Stimulated activated CD8-positive, alpha-beta memory T cell treated with anti-CD3 and anti-CD28 coated beads, Interleukin-7, amount 100 ng/mL, for 48 hours (primary cell): ENCODE results near the gene MRPS23.
A peak's percentile ranks its signal among the peaks of the same experiment; 100 is the strongest.

Experiments
- DNase-seq, 2 donors: peaks; one replicate each; pipeline ENCODE4 v3.0.0-alpha.2; 2020; ENCODE audit warnings: low read depth in 1 of 2; ENCODE audit errors: extremely low read depth in 1 of 2

Gene MRPS23

DNA sequence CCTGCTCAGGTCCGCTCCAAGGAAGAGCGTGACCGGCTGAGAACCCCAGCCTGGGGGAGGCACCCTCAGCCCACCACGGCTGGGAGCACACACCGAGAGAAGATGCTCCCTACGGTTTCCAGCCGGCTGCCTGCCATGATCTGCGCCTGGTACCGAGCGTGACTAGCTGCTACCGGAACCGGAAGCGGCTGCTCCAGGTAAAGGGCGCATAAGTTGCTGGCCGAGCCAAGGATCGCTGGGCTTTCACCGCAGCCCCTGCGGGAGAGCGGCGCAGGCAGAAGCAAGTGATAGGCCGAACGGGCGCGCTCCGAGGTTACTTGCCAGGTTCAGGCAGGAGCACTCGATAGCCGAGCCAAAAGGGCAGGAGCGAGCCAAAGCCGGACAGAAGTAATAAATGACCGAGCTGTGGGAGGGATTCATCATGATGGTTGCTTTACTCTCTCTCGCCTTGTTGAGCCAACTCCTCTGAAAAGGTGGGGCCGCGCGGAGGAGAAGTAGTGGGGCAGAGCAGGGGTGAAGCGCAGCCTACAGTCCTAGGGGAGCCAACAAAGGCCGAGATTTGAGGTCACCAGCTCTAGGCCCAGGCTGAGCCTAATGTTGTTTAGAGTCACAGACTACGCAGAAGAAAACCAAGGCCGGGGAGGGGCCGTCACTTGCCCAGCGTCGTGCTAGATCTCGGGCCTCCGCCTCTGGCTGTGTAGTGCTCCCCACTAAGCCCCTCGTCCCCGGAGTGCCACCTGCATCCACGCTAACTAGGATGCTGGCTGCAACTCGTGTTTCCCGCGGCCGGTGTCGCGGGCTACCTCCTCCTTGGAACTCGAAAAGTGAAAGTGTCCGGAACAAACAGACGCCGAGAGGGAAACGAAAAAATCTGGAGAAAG lies at the start of gene MRPS23:
Gene MRPS23 (minus strand): TSS at position 171 of the 881 bp plus-strand sequence. CDS start 34 bp downstream, at position 137.
- peak; percentile 91 to 96 for DNase-seq

GRCh38 chr17:57899391-57899790 lies 49.5 kb upstream of the MRPS23 start:
- DNase-seq = no peak

DNA sequence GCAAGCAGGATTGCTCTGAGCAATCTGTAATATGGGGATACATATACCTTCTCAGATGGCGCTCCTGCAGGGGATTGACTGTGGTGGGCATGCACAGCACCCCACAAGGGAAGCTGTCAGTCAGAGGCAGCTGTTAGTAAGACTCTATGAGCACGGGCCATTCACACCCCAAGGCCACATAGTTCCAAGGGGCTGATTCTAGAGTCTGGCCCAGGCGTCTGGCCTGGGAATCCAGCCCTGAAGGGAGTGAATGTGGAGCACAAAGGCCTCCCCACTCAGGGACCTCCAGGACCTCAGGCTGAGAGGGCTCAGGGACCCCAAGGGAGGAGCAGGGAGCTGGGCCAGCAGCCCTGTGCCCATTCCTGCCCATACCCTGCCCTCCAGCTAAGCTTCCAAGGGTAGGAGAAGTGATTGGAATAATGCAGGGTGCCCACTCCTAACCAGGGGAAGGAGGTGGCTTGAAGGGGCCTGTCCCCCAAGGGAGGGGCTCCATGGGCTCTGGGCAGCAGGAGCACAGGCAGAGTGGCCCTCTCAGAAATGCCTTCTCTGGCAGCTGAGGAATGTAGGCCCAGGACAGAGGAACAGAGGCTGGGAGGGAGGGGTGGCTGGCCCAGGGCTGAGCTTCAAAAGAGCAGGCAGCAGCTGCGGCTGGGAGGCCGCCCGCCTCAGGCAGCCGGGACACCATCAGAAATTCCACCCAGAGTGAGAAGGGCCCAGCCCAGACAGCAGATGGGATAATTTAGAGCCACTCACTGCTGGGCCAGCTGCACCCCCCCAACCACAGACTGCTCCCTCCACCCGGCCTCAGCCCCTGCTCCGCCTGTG lies 48.9 kb upstream of the MRPS23 start:
- no peak for DNase-seq

GRCh38 chr17:57895382-57896060 lies 45.7 kb upstream of the MRPS23 start:
- DNase-seq = no peak

- DNase-seq = no peak
Observed at GRCh38 chr17:57894848-57895247, 45.0 kb upstream of the MRPS23 start.

GRCh38 chr17:57892820-57893595 lies 43.2 kb upstream of the MRPS23 start:
- DNase-seq = no peak

GRCh38 chr17:57892146-57892819 lies 42.4 kb upstream of the MRPS23 start:
- peak; percentile 52 to 59 for DNase-seq

- no peak for DNase-seq
Observed at GRCh38 chr17:57890857-57891232, 41.0 kb upstream of the MRPS23 start.

- DNase-seq = no peak
Observed at GRCh38 chr17:57889892-57890856, 40.3 kb upstream of the MRPS23 start.

- no peak for DNase-seq
Observed at GRCh38 chr17:57889252-57889651, 39.4 kb upstream of the MRPS23 start.

GRCh38 chr17:57888311-57889216 lies 38.7 kb upstream of the MRPS23 start:
- no peak for DNase-seq

DNA sequence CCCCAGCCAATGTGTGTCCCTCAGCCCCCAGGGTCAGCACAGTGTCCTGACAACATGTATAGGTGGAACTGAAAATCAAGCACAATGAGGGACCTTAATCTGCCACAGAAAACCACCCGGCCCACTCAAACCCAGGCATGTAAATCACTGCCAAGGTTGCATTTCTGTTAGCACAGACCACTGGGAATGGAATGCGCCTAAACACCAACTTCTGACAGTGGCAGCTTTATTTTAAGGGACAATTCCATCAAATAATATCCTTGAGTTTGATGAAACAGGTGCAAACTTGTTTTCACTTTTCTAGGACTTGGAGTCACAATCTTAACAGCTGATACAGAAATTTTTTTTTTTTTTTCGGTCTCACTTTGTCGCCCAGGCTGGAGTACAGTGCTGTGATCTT lies 37.3 kb upstream of the MRPS23 start:
- no peak for DNase-seq

- no peak for DNase-seq
Observed at GRCh38 chr17:57886020-57886419, 36.2 kb upstream of the MRPS23 start.

GRCh38 chr17:57885148-57885915 lies 35.5 kb upstream of the MRPS23 start:
- DNase-seq = no peak

DNA sequence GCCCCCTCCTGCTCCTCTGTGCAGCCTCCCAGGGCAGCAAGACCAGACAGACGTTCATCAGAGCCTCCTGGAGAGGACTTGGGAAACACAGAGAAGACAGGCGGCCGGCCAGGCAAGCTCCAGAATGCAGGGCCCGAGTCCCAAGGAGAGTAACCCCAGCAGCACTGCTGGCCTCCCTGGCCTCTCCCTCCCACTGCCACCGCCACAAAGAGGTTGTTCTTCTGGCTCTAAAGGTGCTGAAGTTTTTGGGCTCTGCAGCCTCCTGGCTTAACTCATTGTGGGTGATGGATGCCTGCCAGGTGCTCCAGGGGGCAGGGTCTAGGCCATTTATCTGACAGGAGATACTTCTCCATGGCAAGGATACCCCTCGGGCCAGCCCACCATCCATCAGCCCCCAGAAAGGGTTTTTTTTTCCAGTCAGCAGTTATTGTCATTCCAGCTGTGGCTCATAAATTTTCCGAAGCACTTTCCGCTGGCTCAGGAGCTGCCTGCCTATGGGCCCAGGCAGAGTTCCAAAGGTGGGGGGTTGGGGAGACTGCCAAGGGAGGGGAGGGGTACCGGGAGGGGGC lies 32.0 kb upstream of the MRPS23 start:
- DNase-seq = no peak

- no peak for DNase-seq
Observed at GRCh38 chr17:57881143-57881542, 31.3 kb upstream of the MRPS23 start.

DNA sequence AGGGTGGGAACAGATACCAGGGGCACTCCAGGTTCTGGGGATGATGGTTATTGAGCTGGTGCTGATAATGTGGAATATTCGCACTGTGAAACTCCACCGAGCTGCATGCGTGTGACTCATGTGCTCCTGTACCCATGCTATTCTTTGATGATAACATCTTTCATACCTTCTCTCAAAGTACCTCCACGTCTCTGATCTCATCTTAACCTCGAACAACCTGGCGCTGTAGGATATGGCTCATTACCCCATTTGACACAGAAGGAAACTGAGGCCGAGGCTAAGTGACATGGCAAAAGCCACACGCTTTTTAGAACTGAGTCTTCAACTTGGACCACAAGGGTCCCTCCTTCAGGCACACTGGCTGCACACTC lies 30.2 kb upstream of the MRPS23 start:
- DNase-seq = peak in 1 of 2 donors; percentile 40
